Sigmoid colon (tissue), 7 donors: Measurements from ENCODE around the gene WNK2. TPM values are rescaled to one million over a fixed set of nuclear protein-coding genes. Genes with fewer than 3 reads are reported as not detected.

ENCODE experiments used
- DNase-seq: peaks from one replicate; pipeline ENCODE4 v3.0.0-alpha.2; 2019
- H3K27ac ChIP-seq, 4 donors: fragments of 200-600 bp; sonication (generic); one replicate each; pipeline ENCODE4 v1.5.1; 2016 to 2019; ENCODE audit warnings: mild to moderate bottlenecking in 1 of 4
- H3K27me3 ChIP-seq, 3 donors: fragments of 200-600 bp; sonication (generic); one replicate each; pipeline ENCODE4 v1.5.1; 2019; ENCODE audit warnings: mild to moderate bottlenecking in 1 of 3
- H3K36me3 ChIP-seq, 4 donors: fragments of 200-600 bp; sonication (generic); one replicate each; pipeline ENCODE4 v1.5.1; 2016 to 2019
- H3K4me1 ChIP-seq, 4 donors: fragments of 200-600 bp; sonication (generic); one replicate each; pipeline ENCODE4 v1.5.1; 2017 to 2019
- H3K4me3 ChIP-seq, 4 donors: fragments of 200-600 bp; sonication (generic); one replicate each; pipeline ENCODE4 v1.5.1; 2017 to 2019; ENCODE audit warnings: mild to moderate bottlenecking in 2 of 4, moderate library complexity in 1 of 4
- H3K9me3 ChIP-seq, 4 donors: fragments of 200-600 bp in 3 of 4; sonication (generic) in 3 of 4; one replicate each; pipeline versions ENCODE4 v1.5.1 to v1.6.1; 2013 to 2019
- EP300 ChIP-seq, 4 donors: sonication (generic); formaldehyde crosslinking; IDR thresholded peaks; one replicate each; pipeline ENCODE4 v1.6.1; 2017; ENCODE audit warnings: antibody characterized with exemption in 4 of 4
- POLR2A ChIP-seq, 2 donors: fragments of 450-650 bp; IDR thresholded peaks; one replicate each; pipeline ENCODE4 v1.6.1; 2016; ENCODE audit warnings: antibody characterized with exemption in 2 of 2, mild to moderate bottlenecking in 2 of 2, moderate library complexity in 2 of 2
- POLR2AphosphoS5 ChIP-seq, 4 donors: sonication (generic); formaldehyde crosslinking; IDR thresholded peaks; one replicate each; pipeline ENCODE4 v1.6.1; 2017; ENCODE audit warnings: antibody characterized with exemption in 4 of 4
- WGBS, 2 donors: extraction: QIAGEN DNeasy Blood & Tissue Kit; methylation state at CpG; one replicate each; pipeline ENCODE4 v1.1.7; 2013; 5-methylcytosine and 5-hydroxymethylcytosine counted together
- intact Hi-C: fragments of 100-400 bp; cut with DNase I; formaldehyde crosslinking; loops from one replicate; pipeline ENCODE4 v1.15.1; 2023
- polyA plus RNA-seq, 3 donors: library from polyadenylated mRNA; stranded (reverse); fragments of 200-250 nt; gene quantifications; one replicate each; pipeline ENCODE4 v1.2.3, GENCODE V29; 2013
- total RNA-seq, 4 donors: library from RNA; depleted of rRNA; stranded (reverse); fragments of >200 nt; gene quantifications; one replicate each; pipeline ENCODE4 v1.1.0, GENCODE V29; 2016
- TF ChIP-seq, protein P1 (sequence below), 4 experiments: fragments of 450-650 bp in 3 of 4; fragments of 200-600 bp in 1 of 4; IDR thresholded peaks; one replicate each; pipeline ENCODE4 v1.5.1; 2016 to 2019; ENCODE audit warnings: antibody characterized with exemption in 4 of 4, mild to moderate bottlenecking in 3 of 4, moderate library complexity in 2 of 4
- donor health status: healthy with polysubstance abuse.
- donor health status: Bipolar disorder and iron deficiency.
- donor health status: healthy.

The WNK2 gene
- total and polyA plus RNA-seq, 7 donors: 12.6 to 95.8 (median 20.0) TPM

DNA sequence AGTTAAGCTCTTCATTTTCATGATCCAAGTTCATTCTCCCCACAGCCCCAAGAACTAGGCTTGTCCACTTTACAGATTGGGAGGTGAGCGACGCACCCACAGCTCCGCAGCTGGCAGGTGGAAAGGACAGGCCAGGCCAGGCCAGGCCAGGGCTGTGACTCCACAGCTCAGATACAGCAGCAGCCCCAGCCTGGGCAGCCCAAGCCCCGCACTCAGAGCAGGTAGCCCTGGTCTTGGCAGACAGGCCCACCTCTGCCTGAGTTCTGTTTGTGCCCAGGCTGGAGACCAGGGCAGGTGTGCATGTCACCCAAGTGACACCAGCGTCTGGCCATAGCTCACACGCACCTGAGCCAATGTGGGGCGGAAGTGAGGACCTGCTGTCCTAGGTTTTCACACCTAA is 124.7 kb downstream of the WNK2 start:
- Histone ChIP-seq H3K9me3 (no peaks in the 10 kb centered on the region), H3K4me3 (no peak overlapping the region), H3K27me3 (no peaks in the 10 kb centered on the region), H3K27ac (no peak overlapping the region), H3K4me1 (peaks cover 0 to 34% (median 29%) of the 10 kb centered on the region in 4 donors), H3K36me3 (peaks cover 0 to 18% (median 3%) of the 10 kb centered on the region in 4 donors)
- TF ChIP-seq POLR2A (IDR thresholded peaks at IDR 0.05) (no peak), POLR2AphosphoS5 (IDR thresholded peaks at IDR 0.05) (no peak), EP300 (IDR thresholded peaks at IDR 0.05) (no peak)
- TF ChIP-seq, protein P1, sequence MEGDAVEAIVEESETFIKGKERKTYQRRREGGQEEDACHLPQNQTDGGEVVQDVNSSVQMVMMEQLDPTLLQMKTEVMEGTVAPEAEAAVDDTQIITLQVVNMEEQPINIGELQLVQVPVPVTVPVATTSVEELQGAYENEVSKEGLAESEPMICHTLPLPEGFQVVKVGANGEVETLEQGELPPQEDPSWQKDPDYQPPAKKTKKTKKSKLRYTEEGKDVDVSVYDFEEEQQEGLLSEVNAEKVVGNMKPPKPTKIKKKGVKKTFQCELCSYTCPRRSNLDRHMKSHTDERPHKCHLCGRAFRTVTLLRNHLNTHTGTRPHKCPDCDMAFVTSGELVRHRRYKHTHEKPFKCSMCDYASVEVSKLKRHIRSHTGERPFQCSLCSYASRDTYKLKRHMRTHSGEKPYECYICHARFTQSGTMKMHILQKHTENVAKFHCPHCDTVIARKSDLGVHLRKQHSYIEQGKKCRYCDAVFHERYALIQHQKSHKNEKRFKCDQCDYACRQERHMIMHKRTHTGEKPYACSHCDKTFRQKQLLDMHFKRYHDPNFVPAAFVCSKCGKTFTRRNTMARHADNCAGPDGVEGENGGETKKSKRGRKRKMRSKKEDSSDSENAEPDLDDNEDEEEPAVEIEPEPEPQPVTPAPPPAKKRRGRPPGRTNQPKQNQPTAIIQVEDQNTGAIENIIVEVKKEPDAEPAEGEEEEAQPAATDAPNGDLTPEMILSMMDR (IDR thresholded peaks at IDR 0.05): no peak
- intact Hi-C loops: loop anchor here (5.0 kb wide), 1 partner anchor 259 kb away; no protein-coding TSS in a partner anchor
- DNase-seq: peak; percentile 55
- 95 to 96% methylated on average over 7 of the region's 7 CpGs for WGBS, 2 donors

DNA sequence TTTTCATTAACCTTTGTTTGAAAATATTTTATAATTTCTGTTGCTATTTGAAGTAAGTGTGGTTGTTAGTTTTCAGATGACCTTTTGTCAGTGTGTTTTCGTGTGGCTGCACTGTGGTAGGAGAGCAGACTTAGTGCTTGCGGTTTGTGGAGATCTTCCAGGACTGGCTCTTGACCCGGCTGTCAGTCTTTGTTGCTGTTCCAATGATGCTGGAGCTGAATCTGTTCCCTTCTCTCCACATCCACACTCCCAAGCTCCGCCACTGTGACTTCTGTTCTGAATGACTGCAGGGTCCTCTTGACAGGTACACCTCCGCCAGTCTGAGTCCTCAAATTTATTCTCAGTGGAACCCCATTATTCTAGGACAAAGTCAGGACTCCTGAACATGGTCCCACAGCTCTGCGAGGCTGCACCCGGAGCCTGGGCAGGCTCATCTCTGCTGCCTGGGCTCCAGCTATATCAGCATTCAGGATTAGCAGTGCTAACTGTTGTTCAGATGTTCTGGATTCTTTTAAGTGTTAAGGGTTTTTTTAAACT is 126.0 kb downstream of the WNK2 start:
- TF ChIP-seq EP300 (IDR thresholded peaks at IDR 0.05): no peak
- Histone ChIP-seq H3K9me3 (no peaks in the 10 kb centered on the region), H3K27me3 (no peaks in the 10 kb centered on the region), H3K27ac (no peak overlapping the region), H3K4me3 (no peak overlapping the region), H3K4me1 (peaks cover 0 to 25% (median 18%) of the 10 kb centered on the region in 4 donors), H3K36me3 (peaks cover 0 to 18% (median 3%) of the 10 kb centered on the region in 4 donors)
- intact Hi-C loops: loop anchor here (5.0 to 10.0 kb wide), 2 partner anchors 135 to 257 kb away; no protein-coding TSS in a partner anchor
- DNase-seq: no peak
- WGBS, 2 donors: 91 to 93% methylated on average over 7 of the region's 7 CpGs

DNA sequence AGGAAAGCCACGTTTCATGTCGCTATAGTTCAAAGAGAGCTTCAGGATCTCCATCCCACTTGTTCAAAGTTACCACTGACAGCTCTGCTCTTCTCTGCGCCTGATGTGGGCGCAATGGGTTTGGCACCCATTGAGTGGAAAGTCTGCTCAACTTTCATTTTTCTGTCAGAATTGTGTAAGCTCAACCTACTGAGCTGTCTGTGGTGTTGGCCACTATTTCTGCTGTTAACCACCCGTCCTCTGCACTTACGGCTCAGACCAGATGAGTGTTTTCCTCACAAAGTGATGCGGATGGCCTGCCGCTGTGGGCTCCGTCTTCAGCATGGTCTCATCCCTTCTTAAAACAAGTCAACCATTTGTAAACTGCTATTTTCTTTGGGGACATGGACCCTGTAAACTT is 131.2 kb downstream of the WNK2 start:
- no peak overlapping the region for H3K4me3 ChIP-seq
- intact Hi-C loops: loop anchor here (10.0 kb wide), 1 partner anchor 130 kb away; no protein-coding TSS in a partner anchor
- H3K27me3 ChIP-seq: no peaks in the 10 kb centered on the region
- TF ChIP-seq, protein P1 (IDR thresholded peaks at IDR 0.05): no peak
- TF ChIP-seq EP300 (IDR thresholded peaks at IDR 0.05): no peak
- no peak for TF ChIP-seq POLR2AphosphoS5 (IDR thresholded peaks at IDR 0.05)
- TF ChIP-seq POLR2A (IDR thresholded peaks at IDR 0.05): no peak
- DNase-seq: no peak
- H3K4me1 ChIP-seq: peaks cover 0 to 9% (median 4%) of the 10 kb centered on the region in 4 donors
- H3K36me3 ChIP-seq: peaks cover 0 to 28% (median 5%) of the 10 kb centered on the region in 4 donors
- H3K9me3 ChIP-seq: no peaks in the 10 kb centered on the region
- WGBS, 2 donors: 93 to 95% methylated on average over 9 of the region's 9 CpGs
- H3K27ac ChIP-seq: no peak overlapping the region

DNA sequence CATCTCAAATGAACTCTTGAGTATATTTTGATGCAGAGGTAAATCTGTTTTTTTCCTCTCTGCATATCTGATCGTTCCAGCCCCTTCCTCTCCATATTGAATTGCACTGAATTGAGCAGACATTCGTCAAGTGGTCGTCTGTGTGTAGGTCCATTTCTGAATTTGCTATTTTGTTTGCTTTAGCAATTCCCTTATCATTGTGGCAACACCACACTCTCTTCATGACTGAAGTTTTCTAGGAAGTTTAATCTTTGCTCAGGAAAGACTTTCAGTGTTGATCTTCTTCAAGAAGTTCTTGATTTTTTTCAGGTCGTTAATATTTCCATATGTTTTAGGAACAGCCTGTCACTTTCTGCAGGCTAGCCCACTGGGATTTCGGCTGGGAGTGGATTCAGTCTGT is 132.0 kb downstream of the WNK2 start:
- H3K27me3 ChIP-seq: no peaks in the 10 kb centered on the region
- intact Hi-C loops: loop anchor here (10.0 kb wide), 1 partner anchor 129 kb away; no protein-coding TSS in a partner anchor
- peaks cover 0 to 9% (median 4%) of the 10 kb centered on the region in 4 donors for H3K4me1 ChIP-seq
- no peak overlapping the region for H3K4me3 ChIP-seq
- peaks cover 0 to 24% (median 5%) of the 10 kb centered on the region in 4 donors for H3K36me3 ChIP-seq
- no peak overlapping the region for H3K27ac ChIP-seq
- no peaks in the 10 kb centered on the region for H3K9me3 ChIP-seq
- 42 to 54% methylated on average over 5 of the region's 5 CpGs for WGBS, 2 donors
- TF ChIP-seq POLR2A (IDR thresholded peaks at IDR 0.05) (no peak), POLR2AphosphoS5 (IDR thresholded peaks at IDR 0.05) (no peak), EP300 (IDR thresholded peaks at IDR 0.05) (no peak)
- TF ChIP-seq, protein P1 (IDR thresholded peaks at IDR 0.05): no peak
- DNase-seq: no peak

DNA sequence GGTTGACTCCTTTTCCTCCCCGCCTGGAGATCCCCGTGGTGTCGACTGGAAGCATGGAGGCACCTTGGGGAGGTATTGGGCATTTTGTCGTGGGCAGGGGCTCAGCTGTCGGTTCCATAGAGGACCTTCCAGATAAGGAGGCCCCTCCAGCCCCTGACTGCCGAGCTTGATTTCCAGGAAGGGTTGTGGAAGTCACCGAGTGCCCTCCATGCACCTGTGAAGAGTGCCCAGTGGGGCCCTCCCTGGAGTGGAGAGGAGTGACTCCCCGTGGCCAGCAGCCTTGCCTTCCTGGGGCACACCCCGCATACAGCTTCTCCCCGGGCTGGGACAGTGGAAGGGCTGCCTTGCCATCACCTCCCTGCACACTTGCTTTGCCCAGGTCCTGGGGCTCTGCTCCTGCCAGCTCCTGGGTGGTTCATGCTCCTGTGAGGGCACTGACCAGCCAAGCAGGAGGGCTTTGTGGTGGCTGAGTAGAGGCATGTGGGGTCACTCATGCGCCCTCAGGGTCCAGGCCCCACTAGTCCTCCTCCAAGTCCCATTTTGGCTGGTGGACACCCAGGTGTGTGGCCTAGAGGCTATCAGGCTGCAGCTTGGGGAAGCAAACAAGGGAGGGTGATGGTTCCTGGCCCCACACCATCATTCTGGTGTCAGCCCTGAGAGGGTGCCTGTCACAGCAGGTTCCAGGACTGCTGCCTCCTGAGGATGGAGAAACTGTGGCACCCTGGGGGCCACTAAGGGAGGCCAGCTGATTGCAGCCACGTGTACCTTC is 133.0 kb downstream of the WNK2 start:
- no peak overlapping the region for H3K4me3 ChIP-seq
- intact Hi-C loops: loop anchor here (10.0 kb wide), 1 partner anchor 128 kb away; no protein-coding TSS in a partner anchor
- H3K27me3 ChIP-seq: no peaks in the 10 kb centered on the region
- H3K36me3 ChIP-seq: peaks cover 0 to 24% (median 5%) of the 10 kb centered on the region in 4 donors
- TF ChIP-seq POLR2A (IDR thresholded peaks at IDR 0.05) (no peak), EP300 (IDR thresholded peaks at IDR 0.05) (no peak), POLR2AphosphoS5 (IDR thresholded peaks at IDR 0.05) (no peak)
- TF ChIP-seq, protein P1 (IDR thresholded peaks at IDR 0.05): no peak
- peaks cover 0 to 9% (median 4%) of the 10 kb centered on the region in 4 donors for H3K4me1 ChIP-seq
- 84 to 89% methylated on average over 12 of the region's 12 CpGs for WGBS, 2 donors
- H3K27ac ChIP-seq: no peak overlapping the region
- DNase-seq: peak; percentile 49
- H3K9me3 ChIP-seq: no peaks in the 10 kb centered on the region
